HEK293 (cell line): ENCODE results near the gene BHLHE23.

Experiments used
- CTCF ChIA-PET: fragments of 350-600 bp; formaldehyde crosslinking; extraction: SDS; loops from one replicate; lab custom pipeline; 2021; ENCODE audit warnings: antibody characterized with exemption; lab: Yijun Ruan, JAX
- POLR2A ChIA-PET: fragments of 300-600 bp; formaldehyde crosslinking; extraction: SDS; loops from one replicate; lab custom pipeline; 2020; ENCODE audit warnings: antibody characterized with exemption, inconsistent platforms; lab: Yijun Ruan, JAX
- H3K27ac ChIP-seq: fragments of 200-500 bp; sonication (Bioruptor generic); 2 replicates; pipeline ENCODE4 v1.5.1; 2014; ENCODE audit warnings: low read depth, low read length, control low read depth, inconsistent platforms; ENCODE audit errors: extremely low read depth
- H3K36me3 ChIP-seq, 2 experiments: fragments of 200-500 bp in 1 of 2; sonication (Bioruptor generic) in 1 of 2; 1 replicate in 1 of 2; 2 replicates in 1 of 2; pipeline ENCODE4 v1.5.1; 2014 to 2017; ENCODE audit warnings: inconsistent platforms in 2 of 2, low read length in 2 of 2; ENCODE audit not compliant: control insufficient read depth in 2 of 2, insufficient read depth in 1 of 2
- H3K4me1 ChIP-seq: fragments of 200-500 bp; sonication (Bioruptor generic); 2 replicates; pipeline ENCODE4 v1.5.1; 2014; ENCODE audit warnings: mild to moderate bottlenecking, low read length, inconsistent platforms; ENCODE audit not compliant: control insufficient read depth, insufficient read depth
- H3K4me3 ChIP-seq: 2 replicates; pipeline ENCODE4 v1.5.1; 2011; ENCODE audit warnings: low read depth, mild to moderate bottlenecking, control low read depth, low read length, moderate library complexity
- H3K9me3 ChIP-seq: fragments of 200-500 bp; sonication (Bioruptor generic); 2 replicates; pipeline ENCODE4 v1.5.1; 2014; ENCODE audit warnings: low read depth, low read length, inconsistent platforms; ENCODE audit not compliant: control insufficient read depth, insufficient read depth
- ATF2 ChIP-seq: fragments of 450-650 bp; formaldehyde crosslinking; IDR thresholded peaks from 2 replicates; pipeline ENCODE4 v1.5.1; 2016; ENCODE audit warnings: missing biosample characterization, missing genetic modification characterization, low read depth
- BCL11A ChIP-seq: fragments of 450-650 bp; formaldehyde crosslinking; IDR thresholded peaks from 2 replicates; pipeline ENCODE4 v1.5.1; 2016; ENCODE audit warnings: low read depth, missing biosample characterization, missing genetic modification characterization
- FEZF1 ChIP-seq: fragments of 450-650 bp; formaldehyde crosslinking; IDR thresholded peaks from 2 replicates; pipeline ENCODE4 v1.5.1; 2016; ENCODE audit warnings: missing biosample characterization, missing genetic modification characterization
- HIC1 ChIP-seq: fragments of 450-650 bp; formaldehyde crosslinking; IDR thresholded peaks from 2 replicates; pipeline ENCODE4 v1.5.1; 2016; ENCODE audit warnings: missing biosample characterization, missing genetic modification characterization
- OSR2 ChIP-seq: fragments of 450-650 bp; formaldehyde crosslinking; IDR thresholded peaks from 2 replicates; pipeline ENCODE4 v1.5.1; 2016; ENCODE audit warnings: missing biosample characterization, missing genetic modification characterization
- PRDM4 ChIP-seq: fragments of 450-650 bp; formaldehyde crosslinking; IDR thresholded peaks from 2 replicates; pipeline ENCODE4 v1.5.1; 2017; ENCODE audit warnings: missing biosample characterization, missing genetic modification characterization
- ZBTB7A ChIP-seq: fragments of 450-650 bp; formaldehyde crosslinking; IDR thresholded peaks from 2 replicates; pipeline ENCODE4 v1.5.1; 2016; ENCODE audit warnings: low read depth, missing biosample characterization, missing genetic modification characterization
- ZNF157 ChIP-seq: fragments of 450-650 bp; formaldehyde crosslinking; IDR thresholded peaks from 2 replicates; pipeline ENCODE4 v1.5.1; 2016; ENCODE audit warnings: missing biosample characterization, missing genetic modification characterization
- ZNF221 ChIP-seq: fragments of 450-650 bp; formaldehyde crosslinking; IDR thresholded peaks from 2 replicates; pipeline ENCODE4 v1.5.1; 2017; ENCODE audit warnings: missing biosample characterization, missing genetic modification characterization, borderline replicate concordance
- ZNF362 ChIP-seq: fragments of 450-650 bp; formaldehyde crosslinking; IDR thresholded peaks from 2 replicates; pipeline ENCODE4 v1.5.1; 2016; ENCODE audit warnings: missing biosample characterization, missing genetic modification characterization
- ZNF404 ChIP-seq: fragments of 450-650 bp; formaldehyde crosslinking; IDR thresholded peaks from 2 replicates; pipeline ENCODE4 v1.5.1; 2017; ENCODE audit warnings: missing biosample characterization, missing genetic modification characterization
- ZNF48 ChIP-seq: fragments of 450-650 bp; formaldehyde crosslinking; IDR thresholded peaks from 2 replicates; pipeline ENCODE4 v1.5.1; 2016; ENCODE audit warnings: missing biosample characterization, missing genetic modification characterization
- ZNF544 ChIP-seq: fragments of 450-650 bp; formaldehyde crosslinking; IDR thresholded peaks from 2 replicates; pipeline ENCODE4 v1.5.0; 2017; ENCODE audit warnings: missing biosample characterization, missing genetic modification characterization
- ZNF560 ChIP-seq: fragments of 450-650 bp; formaldehyde crosslinking; IDR thresholded peaks from 2 replicates; pipeline ENCODE4 v1.5.1; 2017; ENCODE audit warnings: missing biosample characterization, missing genetic modification characterization, borderline replicate concordance
- ZNF621 ChIP-seq: fragments of 450-650 bp; formaldehyde crosslinking; IDR thresholded peaks from 2 replicates; pipeline ENCODE4 v1.5.1; 2017; ENCODE audit warnings: missing biosample characterization, missing genetic modification characterization
- ZNF639 ChIP-seq: fragments of 450-650 bp; formaldehyde crosslinking; IDR thresholded peaks from 2 replicates; pipeline ENCODE4 v1.5.1; 2016; ENCODE audit warnings: missing biosample characterization, missing genetic modification characterization
- ZNF768 ChIP-seq: fragments of 450-650 bp; formaldehyde crosslinking; IDR thresholded peaks from 2 replicates; pipeline ENCODE4 v1.5.1; 2018; ENCODE audit warnings: missing biosample characterization, mild to moderate bottlenecking, missing genetic modification characterization
- ZXDB ChIP-seq: fragments of 450-650 bp; formaldehyde crosslinking; IDR thresholded peaks from 2 replicates; pipeline ENCODE4 v1.5.1; 2016; ENCODE audit warnings: missing biosample characterization, missing genetic modification characterization

Gene BHLHE23

GRCh38 chr20:62993856-62994494 is 12.8 kb downstream of the BHLHE23 start (continued):
- TF ChIP-seq ZNF157 (no peak), PRDM4 (tag by site-specific recombination) (no peak), ZBTB7A (tag by site-specific recombination) (no peak), ZNF404 (no peak), ZNF768 (tag by site-specific recombination) (no peak), OSR2 (tag by site-specific recombination) (no peak), ZNF639 (tag by site-specific recombination) (no peak), ZNF48 (tag by site-specific recombination) (no peak)

GRCh38 chr20:62991863-62992262 is 14.9 kb downstream of the BHLHE23 start:
- H3K9me3 ChIP-seq: no peaks in the 10 kb centered on the region
- H3K36me3 ChIP-seq: no peaks in the 10 kb centered on the region
- CTCF ChIA-PET: no interaction called here
- H3K4me1 ChIP-seq: no peaks in the 10 kb centered on the region
- H3K27ac ChIP-seq: no peak overlapping the region
- POLR2A ChIA-PET: no interaction called here
- TF ChIP-seq ATF2 (tag by site-specific recombination): no peak
- no peak for TF ChIP-seq ZNF544 (tag by site-specific recombination)
- TF ChIP-seq FEZF1 (tag by site-specific recombination): no peak
- no peak for TF ChIP-seq ZNF362
- no peak for TF ChIP-seq HIC1 (tag by site-specific recombination)
- TF ChIP-seq ZNF221 (tag by site-specific recombination): no peak
- no peak for TF ChIP-seq ZNF560 (tag by site-specific recombination)
- TF ChIP-seq BCL11A (tag by site-specific recombination): no peak
- TF ChIP-seq ZXDB (tag by site-specific recombination): no peak
- TF ChIP-seq ZNF621 (tag by site-specific recombination): no peak
- H3K4me3 ChIP-seq: no peak overlapping the region
